Muscle layer of colon (tissue), 2 donors: Measurements from ENCODE around the gene SYT3.

ENCODE experiments used
- H3K27ac ChIP-seq: one replicate; pipeline ENCODE4 v1.7.0; 2013; ENCODE audit warnings: low read depth, mild to moderate bottlenecking, low read length, moderate library complexity
- H3K27me3 ChIP-seq, 2 donors: one replicate each; pipeline ENCODE4 v1.7.0; 2013; ENCODE audit warnings: low read length in 2 of 2, mild to moderate bottlenecking in 2 of 2; ENCODE audit not compliant: insufficient read depth in 2 of 2, control insufficient read depth in 1 of 2
- H3K36me3 ChIP-seq: one replicate; pipeline ENCODE4 v1.7.0; 2013; ENCODE audit warnings: mild to moderate bottlenecking, low read length; ENCODE audit not compliant: insufficient read depth
- H3K4me1 ChIP-seq: one replicate; pipeline ENCODE4 v1.7.0; 2013; ENCODE audit warnings: mild to moderate bottlenecking, low read length; ENCODE audit not compliant: insufficient read depth
- H3K4me3 ChIP-seq, 2 donors: one replicate each; pipeline ENCODE4 v1.7.0; 2013; ENCODE audit warnings: low read length in 2 of 2, low read depth in 1 of 2, mild to moderate bottlenecking in 1 of 2, moderate library complexity in 1 of 2
- H3K9ac ChIP-seq: one replicate; pipeline ENCODE4 v1.7.0; 2013; ENCODE audit warnings: low read length
- H3K9me3 ChIP-seq: one replicate; pipeline ENCODE4 v1.7.0; 2013; ENCODE audit warnings: mild to moderate bottlenecking, low read length
- donor health status: abdominal sarcoma.
- donor health status: Adenocarcinoma of cecum.

SYT3 gene

DNA sequence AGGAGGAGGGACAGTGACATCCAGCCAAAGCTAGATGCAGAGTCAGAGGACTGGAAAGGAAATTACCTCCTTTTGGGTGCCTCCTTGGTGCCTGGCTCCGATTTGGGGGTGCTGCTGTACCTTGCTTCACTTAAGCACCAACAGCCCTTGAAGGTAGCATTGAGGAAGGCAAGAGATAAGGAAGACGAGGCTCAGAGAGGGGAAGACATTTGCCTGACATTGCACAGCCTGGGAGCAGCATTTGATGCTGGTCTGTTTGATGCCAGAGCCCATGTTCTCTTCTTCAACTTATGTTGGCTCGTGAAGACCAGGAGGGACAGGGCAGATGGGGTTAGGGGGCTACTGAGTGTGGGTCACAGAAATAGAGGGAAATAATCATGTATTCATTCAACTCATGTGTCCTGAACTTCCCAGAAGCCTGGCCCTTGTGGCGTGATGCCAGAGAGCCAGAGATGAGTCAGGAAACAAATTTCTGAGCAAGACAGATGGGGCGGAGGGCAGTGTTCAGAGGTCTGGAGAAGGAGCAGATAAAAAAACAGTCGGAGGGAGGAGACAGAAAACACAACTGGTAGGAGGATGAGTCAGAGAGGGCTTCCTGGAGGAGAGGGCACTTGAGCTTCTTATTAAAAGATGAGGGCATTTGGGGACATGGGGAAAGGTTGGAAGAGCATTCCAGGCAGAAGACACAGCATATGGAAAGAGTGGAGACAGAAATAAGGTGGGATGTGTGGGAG is 6.6 kb upstream of the SYT3 start:
- peaks cover 5 to 29% of the 10 kb centered on the region in 2 donors for H3K27me3 ChIP-seq
- H3K9me3 ChIP-seq = no peaks in the 10 kb centered on the region
- no peaks in the 10 kb centered on the region for H3K36me3 ChIP-seq
- no peaks in the 10 kb centered on the region for H3K4me1 ChIP-seq
- H3K4me3 ChIP-seq = no peak overlapping the region
- H3K27ac ChIP-seq = no peak overlapping the region
- H3K9ac ChIP-seq = no peak overlapping the region

DNA sequence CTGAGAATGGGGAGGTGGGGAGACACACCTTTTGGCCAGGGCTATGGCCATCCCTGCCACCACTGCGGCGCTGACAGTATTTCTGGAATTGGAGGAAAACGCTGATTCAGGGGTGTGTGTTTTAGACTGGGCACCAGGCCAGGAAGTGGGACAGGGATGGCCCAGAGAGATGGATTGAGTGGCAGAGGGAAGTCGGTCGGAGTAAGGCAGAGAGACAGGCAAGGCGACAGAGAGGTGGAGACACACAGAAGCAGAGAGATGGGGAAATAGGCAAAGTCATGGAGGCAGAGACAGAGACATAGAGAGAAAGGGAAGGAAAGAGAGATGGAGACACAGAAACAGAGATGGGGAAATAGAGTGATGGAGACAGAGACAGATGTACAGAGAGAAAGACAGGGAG is 5.4 kb upstream of the SYT3 start:
- Histone ChIP-seq H3K9me3 (no peaks in the 10 kb centered on the region), H3K36me3 (no peaks in the 10 kb centered on the region), H3K4me3 (no peak overlapping the region), H3K27me3 (peaks cover 5 to 33% of the 10 kb centered on the region in 2 donors), H3K27ac (no peak overlapping the region), H3K9ac (no peak overlapping the region), H3K4me1 (no peaks in the 10 kb centered on the region)

DNA sequence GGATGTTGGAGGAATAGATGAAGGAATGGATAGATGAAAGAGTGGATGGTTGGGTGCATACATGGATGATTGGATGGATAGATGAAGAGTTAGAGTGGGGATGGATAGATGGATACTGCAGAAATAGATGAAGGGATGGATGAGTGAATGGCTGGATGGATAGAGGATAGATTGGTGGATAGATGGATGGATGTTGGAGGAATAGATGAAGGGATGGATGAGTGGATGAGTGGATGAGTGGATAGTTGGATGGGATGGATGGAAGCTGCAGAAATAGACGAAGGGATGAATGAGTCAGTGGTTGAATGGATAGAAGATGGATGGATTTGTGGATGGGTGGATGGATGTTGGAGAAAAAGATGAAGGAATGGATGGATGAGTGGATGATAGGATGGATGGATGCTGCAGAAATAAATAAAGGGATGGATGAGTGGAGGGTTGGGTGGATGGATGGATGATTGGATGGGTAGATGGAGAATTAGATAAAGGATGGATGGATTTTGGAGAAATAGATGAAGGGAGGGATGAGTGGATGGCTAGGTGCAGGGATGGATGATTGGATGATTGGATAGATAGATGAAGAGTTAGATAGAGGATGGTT is 4.7 kb upstream of the SYT3 start:
- H3K27ac ChIP-seq = no peak overlapping the region
- no peaks in the 10 kb centered on the region for H3K9me3 ChIP-seq
- H3K36me3 ChIP-seq = no peaks in the 10 kb centered on the region
- no peak overlapping the region for H3K9ac ChIP-seq
- H3K4me3 ChIP-seq = no peak overlapping the region
- H3K27me3 ChIP-seq = peaks cover 5 to 32% of the 10 kb centered on the region in 2 donors
- H3K4me1 ChIP-seq = no peaks in the 10 kb centered on the region

DNA sequence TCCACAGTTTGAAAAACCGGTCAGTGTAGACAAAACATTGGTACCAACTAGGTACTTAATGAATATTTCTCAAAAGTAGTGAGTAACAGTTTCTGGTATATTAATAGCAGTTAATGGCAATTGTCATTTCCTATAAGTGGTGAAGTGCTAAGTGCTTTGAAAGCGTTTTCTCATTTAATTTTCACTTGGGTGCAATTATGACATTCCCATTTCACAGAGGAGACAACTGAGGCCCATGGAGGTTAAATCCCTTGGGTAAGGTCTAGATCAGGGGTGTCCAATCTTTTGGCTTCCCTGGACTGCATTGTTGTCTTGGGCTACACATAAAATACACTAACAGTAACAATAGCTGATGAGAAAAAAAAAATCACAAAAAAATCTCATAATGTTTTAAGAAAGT is 687 bp upstream of the SYT3 start:
- no peak overlapping the region for H3K27ac ChIP-seq

DNA sequence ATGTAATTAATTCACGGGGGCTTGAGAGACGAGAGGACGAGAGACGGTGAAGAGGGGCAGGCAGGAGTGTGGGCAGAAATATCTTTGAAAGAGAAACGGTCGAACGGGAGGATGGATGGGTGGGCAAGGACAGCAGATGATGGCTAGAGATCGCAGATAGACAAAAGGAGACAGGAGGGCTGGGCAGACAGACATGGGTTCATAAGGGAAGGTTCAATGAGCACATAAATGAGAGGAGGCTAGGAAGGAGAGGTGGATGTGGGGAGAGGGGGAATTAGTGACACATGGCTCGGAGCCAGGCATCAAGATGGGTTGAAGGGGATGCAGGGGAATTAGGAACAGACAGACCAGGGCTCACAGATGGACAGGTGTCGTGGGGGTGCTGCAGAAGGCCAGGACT is 1.1 kb downstream of the SYT3 start:
- Histone ChIP-seq H3K27ac (no peak overlapping the region), H3K27me3 (peaks cover 6 to 35% of the 10 kb centered on the region in 2 donors)

More for the DNA sequence above, 687 bp upstream of the SYT3 start:
- Histone ChIP-seq H3K9ac (no peak overlapping the region), H3K4me1 (no peaks in the 10 kb centered on the region), H3K36me3 (no peaks in the 10 kb centered on the region), H3K4me3 (no peak overlapping the region), H3K27me3 (peaks cover 6 to 35% of the 10 kb centered on the region in 2 donors), H3K9me3 (no peaks in the 10 kb centered on the region)

DNA sequence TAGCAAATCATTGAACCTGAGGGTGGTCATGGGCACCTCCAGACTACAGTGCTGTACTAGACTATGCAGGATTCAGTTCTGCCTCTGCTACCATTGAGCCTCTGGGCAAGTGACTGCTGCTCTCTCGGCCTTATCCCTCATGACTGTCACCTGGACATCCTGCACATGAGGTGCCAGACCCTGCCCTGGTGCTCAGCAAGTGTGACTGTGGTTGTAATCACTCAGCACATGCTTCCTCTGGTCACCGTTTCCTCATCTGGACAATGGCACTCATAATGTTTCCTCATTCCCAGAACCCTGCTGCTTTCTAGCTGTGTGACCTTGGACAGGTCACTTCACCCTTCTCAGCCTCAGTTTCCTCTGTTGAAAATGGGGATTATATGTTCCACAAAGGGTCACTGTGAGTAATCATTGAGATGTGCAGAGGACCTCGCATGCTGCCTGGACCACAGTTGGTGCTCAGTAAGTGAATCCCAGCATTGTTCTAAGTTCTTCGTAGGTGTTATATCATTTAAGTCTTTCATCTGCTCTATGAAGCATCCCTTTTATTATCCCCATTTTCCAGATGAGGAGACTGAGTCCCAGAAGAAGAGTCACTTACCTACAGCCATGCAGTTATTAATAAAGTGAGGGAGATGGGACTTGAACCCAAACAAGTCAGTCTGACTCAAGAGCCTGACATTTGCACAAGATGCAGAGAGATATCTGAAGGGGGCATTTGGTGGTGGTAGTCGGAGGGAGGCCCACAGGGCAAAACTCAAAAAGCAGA is 3.2 kb downstream of the SYT3 start:
- Histone ChIP-seq H3K9ac (no peak overlapping the region), H3K36me3 (no peaks in the 10 kb centered on the region), H3K9me3 (peaks cover 12% of the 10 kb centered on the region), H3K27me3 (peaks cover 6 to 32% of the 10 kb centered on the region in 2 donors), H3K4me3 (no peak overlapping the region), H3K4me1 (no peaks in the 10 kb centered on the region), H3K27ac (no peak overlapping the region)

More for the DNA sequence above, 1.1 kb downstream of the SYT3 start:
- H3K4me1 ChIP-seq = no peaks in the 10 kb centered on the region
- H3K4me3 ChIP-seq = no peak overlapping the region
- H3K36me3 ChIP-seq = no peaks in the 10 kb centered on the region
- H3K9ac ChIP-seq = no peak overlapping the region
- peaks cover 9% of the 10 kb centered on the region for H3K9me3 ChIP-seq

DNA sequence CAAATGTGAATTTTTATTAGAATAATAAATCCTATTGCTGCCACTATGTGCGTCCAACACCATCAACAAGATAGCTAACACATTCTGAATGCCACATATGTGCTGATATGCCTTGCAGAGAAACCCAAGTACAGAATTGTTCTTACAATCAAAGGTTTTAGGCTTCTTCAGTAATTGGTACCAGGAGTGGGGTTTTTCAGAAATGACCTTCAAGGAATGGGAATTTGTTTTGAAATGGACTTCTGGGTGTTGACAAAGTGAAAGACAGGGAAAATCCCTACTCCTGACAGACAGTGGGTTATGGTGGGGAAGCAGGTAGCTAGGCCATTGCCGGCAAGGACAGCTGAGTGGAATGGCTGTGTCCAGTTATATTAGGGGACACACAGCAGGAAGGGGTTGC is 5.7 kb downstream of the SYT3 start:
- Histone ChIP-seq H3K4me1 (no peaks in the 10 kb centered on the region), H3K4me3 (no peak overlapping the region), H3K9ac (no peak overlapping the region), H3K27ac (no peak overlapping the region), H3K36me3 (no peaks in the 10 kb centered on the region), H3K9me3 (peaks cover 12% of the 10 kb centered on the region), H3K27me3 (peaks cover 6 to 20% of the 10 kb centered on the region in 2 donors)

DNA sequence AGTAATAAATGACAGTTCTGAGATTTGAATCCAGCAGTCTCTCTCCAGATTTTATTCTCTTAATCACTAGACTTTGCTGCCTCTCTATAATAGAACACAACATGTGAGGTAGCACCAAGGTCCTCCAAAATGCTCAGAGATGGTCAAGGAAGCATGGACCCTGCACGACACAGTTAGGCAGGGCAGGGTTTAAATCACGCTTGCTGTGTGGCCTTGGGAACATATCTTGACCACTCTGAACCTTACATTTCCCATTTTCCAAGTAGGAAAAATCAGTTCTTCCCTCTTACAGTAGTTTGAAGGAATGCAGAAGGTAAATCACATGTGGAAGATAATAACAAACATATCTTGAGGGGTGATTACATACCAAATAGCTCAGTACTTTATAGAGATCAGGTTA is 6.3 kb downstream of the SYT3 start:
- no peak overlapping the region for H3K27ac ChIP-seq
- H3K9me3 ChIP-seq = peaks cover 12% of the 10 kb centered on the region
- H3K4me3 ChIP-seq = no peak overlapping the region
- H3K27me3 ChIP-seq = peaks cover 6 to 13% of the 10 kb centered on the region in 2 donors
- H3K4me1 ChIP-seq = no peaks in the 10 kb centered on the region
- no peaks in the 10 kb centered on the region for H3K36me3 ChIP-seq
- no peak overlapping the region for H3K9ac ChIP-seq

DNA sequence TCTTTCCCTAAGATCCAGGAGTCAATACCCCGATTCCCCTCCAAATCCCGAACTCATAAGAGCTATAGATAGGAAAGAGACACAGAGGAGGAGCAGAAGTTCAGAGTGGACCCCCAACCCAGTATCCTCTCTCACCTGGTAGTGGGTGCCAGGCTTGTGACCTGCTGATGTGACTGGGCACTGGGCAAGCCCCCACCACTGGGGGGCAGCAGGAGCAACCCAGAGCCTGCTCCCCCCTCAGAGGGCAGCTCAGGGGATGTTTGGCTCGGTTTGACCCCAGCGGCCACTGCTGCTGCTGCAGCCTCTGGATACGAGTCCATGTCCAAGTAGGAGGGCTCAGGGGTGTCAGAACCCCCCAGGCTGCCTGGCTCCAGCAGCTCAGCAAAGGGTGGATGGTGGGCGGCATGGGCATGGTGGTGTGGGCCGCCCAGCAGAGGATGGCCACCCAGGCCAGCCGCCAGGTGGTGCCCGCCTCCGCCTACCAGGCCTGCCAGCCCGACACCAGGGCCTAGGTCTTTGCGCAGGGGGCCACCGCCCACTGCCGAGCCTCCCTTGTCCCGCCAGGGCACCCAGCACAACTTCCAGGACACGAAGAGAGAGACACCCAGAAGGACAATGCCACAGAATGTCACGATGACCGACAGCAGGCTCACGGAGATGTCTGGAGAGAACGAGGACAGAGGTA is 7.4 kb downstream of the SYT3 start:
- H3K4me1 ChIP-seq = no peaks in the 10 kb centered on the region
- peaks cover 0 to 7% of the 10 kb centered on the region in 2 donors for H3K27me3 ChIP-seq
- H3K9me3 ChIP-seq = peaks cover 12% of the 10 kb centered on the region
- no peak overlapping the region for H3K4me3 ChIP-seq
- no peak overlapping the region for H3K27ac ChIP-seq
- H3K36me3 ChIP-seq = no peaks in the 10 kb centered on the region
- no peak overlapping the region for H3K9ac ChIP-seq

DNA sequence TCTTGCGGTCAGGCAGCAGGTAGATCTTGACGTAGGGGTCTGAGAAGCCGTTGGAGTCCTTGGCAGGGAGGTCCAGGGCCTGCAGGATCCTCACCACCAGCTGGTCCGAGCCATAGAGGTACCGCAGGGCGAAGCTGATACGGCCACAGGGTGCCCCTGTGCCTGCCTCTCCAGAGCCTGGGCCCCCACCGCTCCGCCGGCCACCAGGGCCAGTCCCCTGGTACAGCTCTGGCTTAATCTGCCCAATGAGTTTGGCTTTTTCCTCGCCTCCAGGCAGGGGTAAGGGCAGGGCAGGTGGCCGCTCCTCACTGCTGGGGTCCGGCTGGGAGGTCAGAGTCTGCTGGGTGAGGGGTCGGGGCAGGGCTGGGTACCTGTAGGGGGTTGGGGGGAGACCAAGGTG is 9.9 kb downstream of the SYT3 start:
- H3K9ac ChIP-seq = no peak overlapping the region
- H3K27ac ChIP-seq = no peak overlapping the region
- no peak overlapping the region for H3K4me3 ChIP-seq
- peaks cover 12% of the 10 kb centered on the region for H3K9me3 ChIP-seq
- no peaks in the 10 kb centered on the region for H3K36me3 ChIP-seq
- H3K4me1 ChIP-seq = no peaks in the 10 kb centered on the region
- H3K27me3 ChIP-seq = peaks cover 0 to 3% of the 10 kb centered on the region in 2 donors

DNA sequence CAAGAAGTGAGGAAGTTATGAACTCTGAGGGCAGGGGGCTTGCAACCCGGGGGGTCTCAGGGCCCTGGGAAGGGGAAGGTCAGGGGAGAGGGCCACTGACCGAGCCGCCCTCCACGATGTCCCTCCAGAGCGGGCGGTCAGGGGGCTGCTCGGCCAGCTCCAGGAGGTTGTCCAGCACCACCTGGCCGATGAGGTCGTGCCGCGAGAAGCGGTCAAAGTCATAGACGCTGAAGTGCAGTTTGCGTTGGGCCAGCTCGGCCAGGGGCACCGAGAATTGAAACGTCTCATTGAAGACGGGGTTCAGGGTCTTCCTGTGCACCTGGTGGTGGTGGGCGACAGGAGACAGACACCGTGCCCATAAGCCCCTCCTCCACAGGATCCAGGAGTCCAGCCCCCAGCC is 10.5 kb downstream of the SYT3 start:
- Histone ChIP-seq H3K27ac (no peak overlapping the region), H3K4me1 (no peaks in the 10 kb centered on the region), H3K36me3 (no peaks in the 10 kb centered on the region), H3K4me3 (no peak overlapping the region), H3K9ac (no peak overlapping the region), H3K27me3 (peaks cover 0 to 3% of the 10 kb centered on the region in 2 donors), H3K9me3 (peaks cover 9% of the 10 kb centered on the region)
